ENCODE data around the gene RASGEF1C. TPM values are rescaled to one million over a fixed set of nuclear protein-coding genes. Genes with fewer than 3 reads are reported as not detected.

Gene RASGEF1C
- total and polyA plus RNA-seq, 4 donors, result 0.09 to 0.10 TPM; not detected in 2

- WGBS, result 18% methylated on average over 14 of the region's 14 CpGs
- Histone ChIP-seq H3K27ac (ENCODE audit: low read depth in 1 of 2, low read length in 2 of 2) (peak overlapping the region; percentile 95 to 99), H3K4me3 (ENCODE audit: low read depth in 1 of 3, low read length in 3 of 3) (peak overlapping the region in 1 of 3 donors; percentile 41), H3K27me3 (ENCODE audit: control insufficient read depth in 4 of 4, insufficient read depth in 4 of 4, low read length in 3 of 4) (no peaks in the 10 kb centered on the region), H3K36me3 (ENCODE audit: control insufficient read depth in 4 of 4, insufficient read depth in 3 of 4, low read depth in 1 of 4, low read length in 3 of 4) (no peaks in the 10 kb centered on the region), H3K4me1 (ENCODE audit: control insufficient read depth in 4 of 4, insufficient read depth in 4 of 4, low read length in 3 of 4) (peaks cover 10 to 62% (median 39%) of the 10 kb centered on the region in 4 donors), H3K9me3 (ENCODE audit: control insufficient read depth in 4 of 4, low read length in 3 of 4) (no peaks in the 10 kb centered on the region), H3K9ac (ENCODE audit: low read depth in 1 of 2, low read length in 2 of 2) (no peak overlapping the region)
- peak; percentile 97 for TF ChIP-seq MAX (IDR thresholded peaks at IDR 0.05)
- TF ChIP-seq YY1 (IDR thresholded peaks at IDR 0.05), result peak; percentile 26
- TF ChIP-seq SP1 (IDR thresholded peaks at IDR 0.05), result peak; percentile 20
- TF ChIP-seq HNF4A (conservative IDR thresholded peaks at IDR 0.05), result no peak
- no peak for DNase-seq (ENCODE audit: low spot score)
Measured at GRCh38 chr5:180072256-180072548, 136.8 kb downstream of the RASGEF1C start.

- Histone ChIP-seq H3K36me3 (ENCODE audit: control insufficient read depth in 4 of 4, insufficient read depth in 3 of 4, low read depth in 1 of 4, low read length in 3 of 4) (no peaks in the 10 kb centered on the region), H3K4me1 (ENCODE audit: control insufficient read depth in 4 of 4, insufficient read depth in 4 of 4, low read length in 3 of 4) (peaks cover 10 to 61% (median 36%) of the 10 kb centered on the region in 4 donors), H3K9ac (ENCODE audit: low read depth in 1 of 2, low read length in 2 of 2) (peak within 1 kb of the TSS; percentile 74), H3K9me3 (ENCODE audit: control insufficient read depth in 4 of 4, low read length in 3 of 4) (no peaks in the 10 kb centered on the region), H3K27me3 (ENCODE audit: control insufficient read depth in 4 of 4, insufficient read depth in 4 of 4, low read length in 3 of 4) (no peaks in the 10 kb centered on the region), H3K4me3 (ENCODE audit: low read depth in 1 of 3, low read length in 3 of 3) (peak within 1 kb of the TSS; percentile 81 to 93 (median 85)), H3K27ac (ENCODE audit: low read depth in 1 of 2, low read length in 2 of 2) (peak within 1 kb of the TSS; percentile 95 to 99)
- peak; percentile 89 for DNase-seq (ENCODE audit: low spot score)
- TF ChIP-seq ATF3 (IDR thresholded peaks at IDR 0.05) (no peak), FOXA1 (IDR thresholded peaks at IDR 0.05) (no peak), GABPA (IDR thresholded peaks at IDR 0.05 in 1 of 2, conservative IDR thresholded peaks at IDR 0.05 in 1 of 2) (no peak), RXRA (IDR thresholded peaks at IDR 0.05) (no peak), FOXA2 (IDR thresholded peaks at IDR 0.05) (no peak), ZBTB33 (IDR thresholded peaks at IDR 0.05) (no peak), CTCF (IDR thresholded peaks at IDR 0.05; ENCODE audit: low read depth, low read length, missing input control) (no peak), YY1 (IDR thresholded peaks at IDR 0.05) (peak; percentile 57), RAD21 (IDR thresholded peaks at IDR 0.05) (no peak), MAX (IDR thresholded peaks at IDR 0.05) (no peak), TAF1 (conservative IDR thresholded peaks at IDR 0.05) (no peak), JUND (IDR thresholded peaks at IDR 0.05) (no peak), NR2F2 (IDR thresholded peaks at IDR 0.05) (no peak), HNF4G (IDR thresholded peaks at IDR 0.05) (no peak), REST (IDR thresholded peaks at IDR 0.05) (peak; percentile 42), SP1 (IDR thresholded peaks at IDR 0.05) (peak; percentile 57), EGR1 (IDR thresholded peaks at IDR 0.05; ENCODE audit: low read depth in 2 of 2) (no peak), HNF4A (conservative IDR thresholded peaks at IDR 0.05) (no peak)
- under 1% methylated on average over 113 of the region's 113 CpGs for WGBS
Measured at GRCh38 chr5:180071531-180072255, 137.3 kb downstream of the RASGEF1C start, which contains the start of gene RNF130. Gene RNF130, minus strand, starts transcription at chr5:180071759. Its CDS starts 57 bp downstream, at chr5:180071702.

All from liver (tissue), 9 donors.